GM18526 (cell line): ENCODE results near the gene PSMD7.

ENCODE experiments used
- POLR2A ChIP-seq: IDR thresholded peaks from 3 replicates; pipeline ENCODE4 v1.6.1; 2011; ENCODE audit not compliant: insufficient read length; ENCODE audit errors: extremely low read depth

The PSMD7 gene

GRCh38 chr16:74296432-74297144, at the start of gene PSMD7:
TSS of gene PSMD7 (plus strand) at chr16:74296814. CDS start at chr16:74296915, 101 bp downstream.
- TF ChIP-seq POLR2A: peak; percentile 84

DNA sequence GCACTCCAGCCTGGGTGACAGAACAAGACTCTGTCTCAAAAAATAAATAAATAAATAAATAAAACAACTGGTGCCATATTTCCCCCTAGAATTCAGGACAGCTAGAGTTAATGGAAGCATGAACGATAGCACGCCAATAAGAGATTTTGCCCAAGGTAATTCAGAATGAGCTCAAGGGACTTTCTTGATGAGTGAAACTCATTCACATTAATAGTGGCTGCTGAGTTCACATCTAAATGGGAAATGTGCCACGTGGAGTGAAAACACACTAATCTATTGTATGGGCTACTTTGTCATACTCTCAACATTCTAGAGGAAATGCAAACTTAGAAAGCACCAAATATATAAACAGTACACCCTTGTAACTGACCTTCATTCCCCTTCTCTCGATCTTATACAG, 47.4 kb upstream of the PSMD7 start:
- no peak for TF ChIP-seq POLR2A

DNA sequence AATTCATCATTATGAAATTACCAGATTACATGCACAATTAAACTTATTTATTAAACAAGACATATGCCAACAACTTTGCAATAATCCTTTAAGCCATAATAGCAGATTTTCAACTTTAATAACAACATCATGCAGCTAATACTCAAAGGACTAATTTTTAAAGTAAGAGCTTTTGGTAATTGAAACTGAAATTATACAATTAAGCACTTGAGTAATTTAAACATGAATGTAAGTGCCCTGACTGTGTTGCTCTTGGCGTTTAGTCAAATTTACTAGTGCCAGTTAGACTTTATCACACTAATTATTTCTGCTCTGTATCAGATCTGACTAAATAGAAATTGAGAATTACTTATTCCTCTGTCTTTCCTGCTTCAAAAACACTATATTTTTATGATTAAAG, 46.8 kb upstream of the PSMD7 start:
- TF ChIP-seq POLR2A: no peak

DNA sequence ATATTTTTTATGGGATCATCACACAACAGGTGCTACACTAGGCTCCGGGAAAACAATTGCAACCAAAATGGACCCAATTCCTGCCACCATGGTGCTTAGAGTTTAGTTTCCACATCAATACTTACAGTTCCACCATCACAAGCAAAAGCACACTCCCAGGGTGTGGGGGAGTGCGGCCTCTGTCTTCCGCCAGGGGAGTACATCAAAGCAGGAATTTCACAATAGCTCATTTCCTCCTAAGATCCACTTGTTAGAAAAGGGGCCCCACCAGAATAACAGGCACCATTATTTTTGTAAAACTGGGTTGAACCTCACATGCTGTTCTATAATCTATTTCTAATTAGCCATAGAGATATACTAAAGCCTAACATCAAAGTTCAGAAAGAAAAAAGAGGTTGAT, 44.3 kb upstream of the PSMD7 start:
- no peak for TF ChIP-seq POLR2A

DNA sequence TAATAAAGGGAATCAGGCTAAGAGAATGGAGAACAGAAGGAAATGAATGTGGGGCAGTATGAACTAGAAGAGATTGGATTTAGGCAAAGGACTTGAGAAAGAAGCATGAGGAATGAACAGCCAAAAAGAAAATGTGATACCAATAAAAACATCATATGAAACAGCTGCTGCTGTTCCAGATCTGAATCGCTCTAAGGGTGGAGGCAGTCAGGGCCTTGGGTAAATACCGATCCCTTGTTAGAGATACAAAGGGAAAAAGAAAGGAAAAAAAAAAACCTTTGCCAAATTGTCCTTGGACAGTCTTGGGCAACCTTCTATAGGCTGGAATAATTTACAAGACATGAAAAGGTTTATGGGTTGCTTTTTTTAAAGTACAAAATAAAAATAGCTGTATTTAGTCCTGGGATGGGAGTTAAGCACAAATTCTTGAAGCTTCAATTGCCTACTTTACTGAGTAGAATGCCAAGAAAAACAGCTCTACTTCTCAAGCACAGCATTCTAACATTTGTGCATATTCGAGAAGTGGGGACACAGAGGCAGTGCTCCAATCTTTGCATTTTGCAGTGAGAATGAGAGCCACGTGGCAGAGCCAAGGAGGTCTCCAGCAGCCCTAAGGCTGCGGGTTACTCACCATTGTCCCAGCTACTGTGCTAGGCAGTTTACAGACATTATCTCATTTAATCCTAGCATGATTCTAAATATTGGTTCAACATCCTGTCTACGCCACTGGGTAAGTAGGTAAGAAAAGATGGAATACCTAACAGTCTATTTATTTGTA, 43.3 kb upstream of the PSMD7 start:
- TF ChIP-seq POLR2A: no peak

DNA sequence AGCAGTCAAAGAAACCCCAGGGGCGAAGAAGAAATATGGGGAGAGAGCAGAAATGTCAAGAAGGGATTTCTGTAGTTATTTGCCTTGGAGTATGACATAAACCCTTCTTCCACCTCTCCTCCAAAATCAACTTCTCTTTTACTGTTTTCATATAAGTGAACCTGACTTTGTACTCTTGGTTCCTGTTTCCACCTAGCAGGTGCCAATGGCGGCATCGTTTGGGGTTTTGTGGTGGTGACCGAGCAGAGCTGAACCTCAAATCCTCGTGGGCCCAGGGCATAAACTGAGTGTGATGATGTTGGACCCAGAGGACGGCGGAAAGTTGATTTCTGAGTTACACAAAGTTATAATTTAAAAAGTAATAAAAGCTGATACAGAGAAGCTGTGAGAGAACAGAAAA, 39.6 kb upstream of the PSMD7 start:
- no peak for TF ChIP-seq POLR2A

- TF ChIP-seq POLR2A: no peak
These were observed 35.5 kb upstream of the PSMD7 start for GRCh38 chr16:74261068-74261467.

DNA sequence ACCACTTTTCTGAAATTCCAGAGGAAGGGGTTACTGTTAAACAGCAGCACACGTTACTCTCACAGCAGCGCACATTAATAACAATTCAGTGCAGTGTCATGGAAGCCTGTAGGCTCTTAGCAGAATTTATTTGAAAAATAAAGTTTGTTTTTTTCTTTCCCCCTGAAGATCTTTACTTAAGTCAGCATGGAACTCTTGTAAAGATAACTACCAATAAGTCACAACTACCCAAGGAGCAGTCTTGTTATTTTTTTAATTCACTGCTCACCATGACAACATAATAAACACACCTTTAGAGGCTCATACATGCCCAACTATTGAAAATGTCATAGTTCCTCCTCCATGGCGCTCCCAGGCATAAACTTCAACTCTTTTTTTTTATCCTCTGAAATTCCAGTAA, 31.8 kb upstream of the PSMD7 start:
- TF ChIP-seq POLR2A: no peak

- no peak for TF ChIP-seq POLR2A
These were observed 28.2 kb upstream of the PSMD7 start for GRCh38 chr16:74268372-74268782.

DNA sequence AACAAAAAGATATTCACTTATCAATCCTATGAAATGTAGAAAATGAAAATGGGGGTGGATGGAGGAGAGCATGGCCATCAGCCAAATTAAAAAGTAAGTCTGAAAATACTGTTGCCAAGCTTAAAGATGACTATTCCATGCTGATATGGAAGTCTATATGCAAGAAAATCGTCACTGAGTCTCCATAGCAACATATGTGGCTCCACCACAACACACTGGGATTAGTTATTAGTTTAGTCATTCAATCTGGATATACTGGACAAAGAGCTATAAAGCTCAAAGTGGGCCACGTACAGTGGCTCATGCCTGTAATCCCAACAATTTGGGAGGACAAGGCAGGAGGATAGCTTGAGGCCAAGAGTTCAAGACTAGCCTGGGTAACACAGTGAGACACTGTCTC, 24.7 kb upstream of the PSMD7 start:
- no peak for TF ChIP-seq POLR2A

GRCh38 chr16:74275031-74275636, 21.5 kb upstream of the PSMD7 start:
- TF ChIP-seq POLR2A: no peak

- no peak for TF ChIP-seq POLR2A
These were observed 20.9 kb upstream of the PSMD7 start for GRCh38 chr16:74275711-74276110.

DNA sequence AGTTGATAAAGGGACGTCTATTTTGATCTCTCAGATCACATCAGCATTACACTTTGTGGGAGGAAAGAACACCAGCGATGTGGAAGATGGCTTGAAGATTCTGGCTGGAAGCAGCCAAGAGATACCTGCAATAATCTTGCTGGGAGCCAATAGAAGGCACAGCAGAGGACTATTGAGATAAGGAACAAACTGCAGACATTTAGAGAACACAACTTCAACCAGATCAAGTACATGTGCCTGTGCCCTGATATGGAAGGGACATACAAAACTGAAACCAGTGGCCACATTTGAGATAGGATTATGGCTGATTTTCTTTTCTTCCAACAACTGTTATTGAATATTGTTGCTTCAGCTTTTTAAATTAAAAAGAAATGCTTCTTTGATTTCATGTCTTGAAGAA, 18.6 kb upstream of the PSMD7 start:
- no peak for TF ChIP-seq POLR2A

DNA sequence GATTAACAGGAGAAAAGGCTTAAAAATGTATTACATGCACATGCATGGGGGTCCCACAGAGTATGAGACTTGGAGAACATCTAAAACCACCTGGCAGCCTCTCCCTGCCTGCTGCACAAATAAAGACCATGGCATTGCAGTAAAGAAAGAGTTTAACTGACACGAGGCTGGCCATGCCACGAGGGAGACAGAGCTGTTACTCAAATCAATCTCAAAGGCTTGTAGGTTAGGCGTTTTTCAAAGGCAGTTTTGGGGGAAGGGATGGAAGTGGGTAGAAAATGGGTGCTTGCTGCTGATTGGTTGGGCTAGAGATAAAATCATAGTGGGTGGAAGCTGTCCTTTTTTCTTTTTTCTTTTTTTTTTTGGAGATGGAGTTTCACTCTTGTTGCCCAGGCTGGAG, 17.3 kb upstream of the PSMD7 start:
- no peak for TF ChIP-seq POLR2A

DNA sequence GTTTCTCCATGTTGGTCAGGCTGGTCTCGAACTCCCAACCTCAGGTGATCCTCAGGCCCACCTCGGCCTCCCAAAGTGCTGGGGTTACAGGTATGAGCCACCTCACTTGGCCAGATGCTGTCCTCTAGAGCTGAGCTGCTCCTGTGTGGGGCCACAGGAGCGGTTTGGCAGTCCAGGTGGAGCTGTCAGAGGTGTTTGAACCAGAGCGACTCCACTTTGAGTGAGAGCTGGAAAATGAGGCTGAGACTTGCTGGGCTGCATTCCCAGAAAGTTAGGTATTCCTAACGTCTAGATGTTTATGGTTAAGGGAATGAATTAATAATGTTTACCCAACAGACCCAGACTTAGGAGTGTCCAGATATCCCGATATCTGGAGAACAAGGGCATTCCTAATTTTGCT, 16.8 kb upstream of the PSMD7 start:
- no peak for TF ChIP-seq POLR2A

DNA sequence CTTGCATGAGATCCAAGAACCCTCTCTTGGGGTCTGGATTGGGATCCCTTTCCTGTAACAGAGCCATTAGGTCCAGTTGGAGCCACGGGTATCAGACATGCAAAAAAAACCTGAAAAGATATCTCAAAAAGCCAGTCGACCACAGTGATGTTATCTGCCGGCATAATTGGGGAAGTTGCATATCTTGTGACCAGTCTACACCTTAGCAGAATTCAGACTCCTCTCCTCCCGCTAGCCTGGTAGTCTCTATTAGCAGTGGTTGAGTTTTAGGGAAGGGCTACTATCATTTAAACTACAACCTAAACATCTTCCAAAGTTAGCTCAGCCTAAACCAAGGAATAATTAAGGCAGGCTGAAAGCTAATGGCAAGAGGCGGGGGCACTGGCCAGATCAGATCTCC, 16.2 kb upstream of the PSMD7 start:
- no peak for TF ChIP-seq POLR2A
